ENCODE results near the gene ZNF184. TPM values are rescaled to one million over a fixed set of nuclear protein-coding genes. Genes with fewer than 3 reads are reported as not detected.

Gene ZNF184
- polyA plus RNA-seq, 1 donor, result 8.1 TPM

- peak; percentile 92 for DNase-seq
Measured at GRCh38 chr6:27479319-27480182, 6.6 kb upstream of the ZNF184 start.

- peak; percentile 90 for DNase-seq
Measured at GRCh38 chr6:27478706-27479318, 5.9 kb upstream of the ZNF184 start.

GRCh38 chr6:27478141-27478705, 5.3 kb upstream of the ZNF184 start:
- DNase-seq, result peak; percentile 24

- DNase-seq, result no peak
Measured at GRCh38 chr6:27477318-27478013, 4.6 kb upstream of the ZNF184 start.

- DNase-seq, result no peak
Measured at GRCh38 chr6:27476090-27476489, 3.2 kb upstream of the ZNF184 start.

GRCh38 chr6:27474672-27475071, 1.8 kb upstream of the ZNF184 start:
- DNase-seq, result no peak

GRCh38 chr6:27474172-27474465, 1.2 kb upstream of the ZNF184 start:
- no peak for DNase-seq

GRCh38 chr6:27472182-27472616, 706 bp downstream of the ZNF184 start:
- peak; percentile 66 for DNase-seq

- DNase-seq, result no peak
Measured at GRCh38 chr6:27471365-27472115, 1.4 kb downstream of the ZNF184 start.

GRCh38 chr6:27470023-27470422, 2.9 kb downstream of the ZNF184 start:
- no peak for DNase-seq

- DNase-seq, result no peak
Measured at GRCh38 chr6:27468334-27468733, 4.6 kb downstream of the ZNF184 start.

GRCh38 chr6:27452496-27452897, 20.4 kb downstream of the ZNF184 start:
- DNase-seq, result no peak

GRCh38 chr6:27451660-27452390, 21.1 kb downstream of the ZNF184 start:
- DNase-seq, result no peak

GRCh38 chr6:27448456-27448855, 24.4 kb downstream of the ZNF184 start:
- no peak for DNase-seq

GRCh38 chr6:27442932-27443331, 30.0 kb downstream of the ZNF184 start:
- DNase-seq, result no peak

- no peak for DNase-seq
Measured at GRCh38 chr6:27441001-27441400, 31.9 kb downstream of the ZNF184 start.

GRCh38 chr6:27439371-27439770, 33.5 kb downstream of the ZNF184 start:
- no peak for DNase-seq

GRCh38 chr6:27433714-27434113, 39.2 kb downstream of the ZNF184 start:
- DNase-seq, result no peak

GRCh38 chr6:27428966-27429365, 43.9 kb downstream of the ZNF184 start:
- no peak for DNase-seq

GRCh38 chr6:27428502-27428901, 44.4 kb downstream of the ZNF184 start:
- no peak for DNase-seq

GRCh38 chr6:27426045-27426620, 46.8 kb downstream of the ZNF184 start:
- no peak for DNase-seq
